Gastroesophageal sphincter (tissue), 3 donors: ENCODE measurements around the gene PTRHD1.

ENCODE experiments used
- CTCF ChIP-seq, 4 experiments: fragments of 200-600 bp in 2 of 4; fragments of 450-650 bp in 2 of 4; sonication (generic) in 1 of 4; IDR thresholded peaks; one replicate each; pipeline ENCODE4 v1.5.1; 2017 to 2019; ENCODE audit warnings: antibody characterized with exemption in 4 of 4, mild to moderate bottlenecking in 2 of 4, moderate library complexity in 2 of 4
- EP300 ChIP-seq: sonication (generic); formaldehyde crosslinking; IDR thresholded peaks from one replicate; pipeline ENCODE4 v1.6.1; 2017; ENCODE audit warnings: antibody characterized with exemption, mild to moderate bottlenecking
- POLR2A ChIP-seq, 2 donors: fragments of 450-650 bp; IDR thresholded peaks; one replicate each; pipeline ENCODE4 v1.6.1; 2017; ENCODE audit warnings: antibody characterized with exemption in 2 of 2, mild to moderate bottlenecking in 2 of 2, moderate library complexity in 1 of 2

- no peak for TF ChIP-seq EP300
- TF ChIP-seq CTCF (IDR thresholded peaks at IDR 0.05): no peak
- TF ChIP-seq POLR2A (IDR thresholded peaks at IDR 0.05): no peak
Measured at GRCh38 chr2:24832521-24832920, 39.3 kb upstream of the PTRHD1 start.
